Tibial nerve (tissue), 4 donors: ENCODE measurements around the gene DIP2C. TPM values are rescaled to one million over a fixed set of nuclear protein-coding genes. Genes with fewer than 3 reads are reported as not detected.

ENCODE experiments used
- DNase-seq, 2 donors: peaks; one replicate each; pipeline ENCODE4 v3.0.0-alpha.2; 2019; ENCODE audit warnings: low spot score in 2 of 2
- H3K27ac ChIP-seq, 4 donors: fragments of 200-600 bp; sonication (generic) in 3 of 4; one replicate each; pipeline ENCODE4 v1.5.1; 2017 to 2019; ENCODE audit warnings: mild to moderate bottlenecking in 1 of 4
- H3K27me3 ChIP-seq, 2 donors: fragments of 200-600 bp; sonication (generic) in 1 of 2; one replicate each; pipeline versions ENCODE4 v1.5.1 to v1.6.0; 2017 to 2019
- H3K36me3 ChIP-seq, 3 donors: fragments of 200-600 bp; sonication (generic); one replicate each; pipeline ENCODE4 v1.5.1; 2018 to 2019
- H3K4me1 ChIP-seq, 4 donors: fragments of 200-600 bp; sonication (generic) in 3 of 4; one replicate each; pipeline ENCODE4 v1.5.1; 2017 to 2019
- H3K4me3 ChIP-seq, 4 donors: fragments of 200-600 bp; sonication (generic) in 3 of 4; one replicate each; pipeline ENCODE4 v1.5.1; 2017 to 2019; ENCODE audit warnings: mild to moderate bottlenecking in 1 of 4, moderate library complexity in 1 of 4
- H3K9me3 ChIP-seq, 4 donors: fragments of 200-600 bp; sonication (generic) in 3 of 4; one replicate each; pipeline ENCODE4 v1.5.1; 2017 to 2019
- CTCF ChIP-seq, 5 experiments: fragments of 200-600 bp in 3 of 5; fragments of 450-650 bp in 2 of 5; sonication (generic) in 3 of 5; IDR thresholded peaks; one replicate each; pipeline ENCODE4 v1.5.1; 2016 to 2019; ENCODE audit warnings: antibody characterized with exemption in 5 of 5, mild to moderate bottlenecking in 3 of 5, moderate library complexity in 2 of 5
- EP300 ChIP-seq, 2 donors: sonication (generic); formaldehyde crosslinking; IDR thresholded peaks; one replicate each; pipeline ENCODE4 v1.6.1; 2017; ENCODE audit warnings: antibody characterized with exemption in 2 of 2, mild to moderate bottlenecking in 1 of 2
- POLR2A ChIP-seq, 2 donors: fragments of 450-650 bp; IDR thresholded peaks; one replicate each; pipeline ENCODE4 v1.6.1; 2017; ENCODE audit warnings: antibody characterized with exemption in 2 of 2, mild to moderate bottlenecking in 2 of 2, moderate library complexity in 2 of 2
- WGBS, 2 donors: methylation state at CpG; one replicate each; pipeline ENCODE4 v1.1.5; 2018; 5-methylcytosine and 5-hydroxymethylcytosine counted together
- total RNA-seq, 4 donors: library from RNA; depleted of rRNA; stranded (reverse); fragments of >200 nt; gene quantifications; one replicate each; pipeline ENCODE4 v1.1.0, GENCODE V29; 2016

The DIP2C gene
- total RNA-seq, 4 donors from 2014 or later: 31.4 to 46.5 (median 36.0) TPM

GRCh38 chr10:552679-553078 is 136.8 kb downstream of the DIP2C start:
- Histone ChIP-seq H3K27me3 (no peaks in the 10 kb centered on the region), H3K36me3 (no peaks in the 10 kb centered on the region), H3K9me3 (no peaks in the 10 kb centered on the region), H3K4me1 (peaks cover 0 to 28% (median 0%) of the 10 kb centered on the region in 4 donors), H3K4me3 (no peak overlapping the region), H3K27ac (no peak overlapping the region)
- TF ChIP-seq CTCF (IDR thresholded peaks at IDR 0.05): no peak
- no peak for TF ChIP-seq EP300 (IDR thresholded peaks at IDR 0.05)
- TF ChIP-seq POLR2A (IDR thresholded peaks at IDR 0.05): no peak
- no peak for DNase-seq
- 90 to 95% methylated on average over 8 of the region's 8 CpGs for WGBS, 2 donors

- DNase-seq: no peak
- H3K27me3 ChIP-seq: no peaks in the 10 kb centered on the region
- H3K36me3 ChIP-seq: no peaks in the 10 kb centered on the region
- H3K4me3 ChIP-seq: no peak overlapping the region
- TF ChIP-seq EP300 (IDR thresholded peaks at IDR 0.05) (no peak), CTCF (IDR thresholded peaks at IDR 0.05) (no peak), POLR2A (IDR thresholded peaks at IDR 0.05) (no peak)
- WGBS, 2 donors: 77 to 82% methylated on average over 14 to 18 of the region's 19 CpGs
- no peaks in the 10 kb centered on the region for H3K9me3 ChIP-seq
- no peak overlapping the region for H3K27ac ChIP-seq
- H3K4me1 ChIP-seq: peaks cover 0 to 30% (median 0%) of the 10 kb centered on the region in 4 donors
Observed at GRCh38 chr10:551373-552252, 137.9 kb downstream of the DIP2C start.

GRCh38 chr10:550665-551372 is 138.6 kb downstream of the DIP2C start:
- Histone ChIP-seq H3K9me3 (no peaks in the 10 kb centered on the region), H3K4me3 (no peak overlapping the region), H3K4me1 (peaks cover 0 to 26% (median 0%) of the 10 kb centered on the region in 4 donors), H3K27ac (no peak overlapping the region), H3K36me3 (no peaks in the 10 kb centered on the region), H3K27me3 (no peaks in the 10 kb centered on the region)
- no peak for DNase-seq
- 87 to 89% methylated on average over 20 of the region's 20 CpGs for WGBS, 2 donors
- TF ChIP-seq CTCF (IDR thresholded peaks at IDR 0.05): no peak

GRCh38 chr10:549391-549790 is 140.1 kb downstream of the DIP2C start:
- H3K4me1 ChIP-seq: peaks cover 0 to 26% (median 0%) of the 10 kb centered on the region in 4 donors
- WGBS, 2 donors: 90 to 95% methylated on average over 14 to 15 of the region's 16 CpGs
- H3K27ac ChIP-seq: no peak overlapping the region
- no peak for DNase-seq
- TF ChIP-seq POLR2A (IDR thresholded peaks at IDR 0.05) (no peak), CTCF (IDR thresholded peaks at IDR 0.05) (no peak), EP300 (IDR thresholded peaks at IDR 0.05) (no peak)
- H3K27me3 ChIP-seq: no peaks in the 10 kb centered on the region
- no peaks in the 10 kb centered on the region for H3K9me3 ChIP-seq
- H3K36me3 ChIP-seq: no peaks in the 10 kb centered on the region
- H3K4me3 ChIP-seq: no peak overlapping the region
